GM19193 (cell line): ENCODE data around the gene FLNC.

ENCODE experiments used
- POLR2A ChIP-seq: IDR thresholded peaks from 4 replicates; pipeline ENCODE4 v1.6.1; 2011; ENCODE audit not compliant: insufficient read depth, insufficient read length; ENCODE audit errors: extremely low read depth

Gene FLNC

GRCh38 chr7:128793181-128793547 lies 37.0 kb upstream of the FLNC start:
- TF ChIP-seq POLR2A = no peak

GRCh38 chr7:128794020-128794419 lies 36.2 kb upstream of the FLNC start:
- TF ChIP-seq POLR2A = no peak

- no peak for TF ChIP-seq POLR2A
Observed at GRCh38 chr7:128794436-128794835, 35.8 kb upstream of the FLNC start.

GRCh38 chr7:128795129-128795528 lies 35.1 kb upstream of the FLNC start:
- no peak for TF ChIP-seq POLR2A

GRCh38 chr7:128796327-128796726 lies 33.9 kb upstream of the FLNC start:
- no peak for TF ChIP-seq POLR2A

GRCh38 chr7:128799451-128799850 lies 30.8 kb upstream of the FLNC start:
- TF ChIP-seq POLR2A = no peak

- no peak for TF ChIP-seq POLR2A
Observed at GRCh38 chr7:128800567-128800966, 29.6 kb upstream of the FLNC start.

- no peak for TF ChIP-seq POLR2A
Observed at GRCh38 chr7:128801003-128801402, 29.2 kb upstream of the FLNC start.

GRCh38 chr7:128801667-128802418 lies 28.4 kb upstream of the FLNC start:
- TF ChIP-seq POLR2A = no peak

- TF ChIP-seq POLR2A = no peak
Observed at GRCh38 chr7:128804484-128804883, 25.7 kb upstream of the FLNC start.

- no peak for TF ChIP-seq POLR2A
Observed at GRCh38 chr7:128805225-128805624, 25.0 kb upstream of the FLNC start.

- TF ChIP-seq POLR2A = no peak
Observed at GRCh38 chr7:128807191-128807590, 23.0 kb upstream of the FLNC start.

- no peak for TF ChIP-seq POLR2A
Observed at GRCh38 chr7:128809363-128809762, 20.8 kb upstream of the FLNC start.

- TF ChIP-seq POLR2A = no peak
Observed at GRCh38 chr7:128810473-128810872, 19.7 kb upstream of the FLNC start.

GRCh38 chr7:128810997-128811396 lies 19.2 kb upstream of the FLNC start:
- no peak for TF ChIP-seq POLR2A

- no peak for TF ChIP-seq POLR2A
Observed at GRCh38 chr7:128811631-128812430, 18.4 kb upstream of the FLNC start.

GRCh38 chr7:128812514-128813168 lies 17.6 kb upstream of the FLNC start:
- no peak for TF ChIP-seq POLR2A

GRCh38 chr7:128814499-128814898 lies 15.7 kb upstream of the FLNC start:
- TF ChIP-seq POLR2A = no peak
